SU-DHL-6 (cell line): ENCODE measurements around the gene NCKAP1.

Experiments
- H2AFZ ChIP-seq: fragments of 200-600 bp; sonication (generic); 2 replicates; pipeline ENCODE4 v1.6.1; 2014; ENCODE audit warnings: low read depth, mild to moderate bottlenecking, moderate library complexity, mixed read lengths, antibody characterized with exemption, low read length; ENCODE audit not compliant: severe bottlenecking
- H3F3A ChIP-seq: fragments of 200-600 bp; shearing (Covaris generic); 2 replicates; pipeline ENCODE4 v1.6.0; 2016; ENCODE audit warnings: antibody characterized with exemption, mild to moderate bottlenecking; ENCODE audit not compliant: insufficient read depth
- H3K27ac ChIP-seq: fragments of 200-600 bp; sonication (generic); 2 replicates; pipeline ENCODE4 v1.5.1; 2016; ENCODE audit warnings: low read depth, mild to moderate bottlenecking, low read length, moderate library complexity, mixed read lengths
- H3K27me3 ChIP-seq: fragments of 200-600 bp; sonication (generic), shearing (Covaris generic); 2 replicates; pipeline ENCODE4 v1.6.0; 2014; ENCODE audit warnings: mild to moderate bottlenecking, low read length
- H3K36me3 ChIP-seq: fragments of 200-600 bp; sonication (generic); 2 replicates; pipeline ENCODE4 v1.6.1; 2014; ENCODE audit warnings: mild to moderate bottlenecking, low read length, mixed read lengths
- H3K4me2 ChIP-seq: fragments of 300-600, 200-600 bp; shearing (Covaris generic), sonication (generic); 2 replicates; pipeline ENCODE4 v1.6.0; 2014; ENCODE audit warnings: low read length, low read depth, mild to moderate bottlenecking; ENCODE audit not compliant: poor library complexity, severe bottlenecking
- H3K4me3 ChIP-seq: fragments of 200-600 bp; sonication (generic); 2 replicates; pipeline ENCODE4 v1.5.1; 2014; ENCODE audit warnings: antibody characterized with exemption, low read length, mild to moderate bottlenecking, mixed read lengths; ENCODE audit not compliant: insufficient read depth, poor library complexity, severe bottlenecking
- H3K79me2 ChIP-seq: fragments of 200-600 bp; sonication (generic); 2 replicates; pipeline ENCODE4 v1.6.1; 2014; ENCODE audit warnings: mild to moderate bottlenecking, low read length, moderate library complexity; ENCODE audit not compliant: insufficient read depth
- H3K9ac ChIP-seq: fragments of 200-600 bp; sonication (generic); 2 replicates; pipeline ENCODE4 v1.7.0; 2014; ENCODE audit warnings: mild to moderate bottlenecking, low read length
- H3K9me2 ChIP-seq: fragments of 200-600 bp; sonication (generic); replicated peaks from 2 replicates; pipeline ENCODE4 v1.6.1; 2014; ENCODE audit warnings: low read length; ENCODE audit not compliant: insufficient read depth
- H3K9me3 ChIP-seq: fragments of 200-600 bp; sonication (generic); 2 replicates; pipeline ENCODE4 v1.6.1; 2014; ENCODE audit warnings: low read length, mixed read lengths; ENCODE audit not compliant: insufficient read depth
- H4K20me1 ChIP-seq: fragments of 200-600 bp; sonication (generic); 2 replicates; pipeline ENCODE4 v1.6.1; 2014; ENCODE audit warnings: low read depth, mild to moderate bottlenecking, antibody characterized with exemption, low read length, moderate library complexity, mixed read lengths
- EZH2phosphoT487 ChIP-seq: fragments of 200-600 bp; sonication (generic), shearing (Covaris generic); conservative IDR thresholded peaks from 2 replicates; pipeline ENCODE4 v1.6.1; 2018; ENCODE audit warnings: mild to moderate bottlenecking, antibody characterized with exemption, low read length, moderate library complexity, mixed read lengths
- TF ChIP-seq, protein P1 (sequence below): fragments of 200-600 bp; sonication (generic); IDR thresholded peaks from one replicate; pipeline ENCODE4 v1.5.1; 2017; ENCODE audit warnings: antibody characterized with exemption, mild to moderate bottlenecking, low read length, moderate library complexity; ENCODE audit not compliant: insufficient read depth, poor library complexity, severe bottlenecking

The NCKAP1 gene

DNA sequence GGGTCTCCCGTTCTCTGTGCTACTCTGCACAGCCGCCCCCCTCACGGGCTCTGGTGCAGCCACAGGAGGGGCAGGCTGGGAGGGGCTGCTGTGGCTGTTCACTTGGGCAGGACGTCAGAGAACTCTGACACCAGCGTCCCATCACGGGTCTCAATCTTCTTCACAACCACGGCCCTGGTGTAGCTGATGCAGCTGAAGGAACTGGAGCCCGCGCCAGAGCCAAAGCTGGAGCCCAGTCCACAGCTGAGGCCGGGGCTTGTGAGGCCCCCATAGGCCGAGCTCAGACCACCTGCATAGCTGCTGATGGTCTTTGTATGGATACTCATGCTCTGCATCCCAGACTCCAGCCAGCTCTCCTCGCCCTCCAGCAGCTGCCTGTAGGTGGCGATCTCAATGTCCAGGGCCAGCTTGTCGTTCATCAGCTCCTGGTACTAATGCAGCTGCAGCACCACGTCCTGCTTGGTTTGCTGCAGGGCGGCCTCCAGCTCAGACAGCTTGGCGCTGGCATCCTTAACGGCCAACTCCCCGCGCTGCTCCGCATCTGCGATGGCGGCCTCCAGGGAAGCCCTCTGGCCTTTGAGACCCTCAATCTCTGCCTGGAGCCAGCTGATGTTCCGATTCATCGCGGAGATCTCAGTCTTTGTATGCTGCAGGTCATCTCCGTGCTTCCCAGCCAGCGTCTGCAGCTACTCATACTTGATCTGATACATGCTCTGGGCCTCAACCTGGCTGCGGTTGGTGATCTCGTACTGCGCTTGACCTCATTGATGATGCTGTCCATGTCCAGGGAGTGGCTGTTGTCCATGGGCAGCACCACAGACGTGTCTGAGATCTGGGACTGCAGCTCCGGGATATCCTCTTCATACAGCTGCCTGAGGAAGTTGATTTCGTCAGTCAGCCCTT lies 32.9 kb upstream of the NCKAP1 start:
- no peak overlapping the region for H3K4me3 ChIP-seq

DNA sequence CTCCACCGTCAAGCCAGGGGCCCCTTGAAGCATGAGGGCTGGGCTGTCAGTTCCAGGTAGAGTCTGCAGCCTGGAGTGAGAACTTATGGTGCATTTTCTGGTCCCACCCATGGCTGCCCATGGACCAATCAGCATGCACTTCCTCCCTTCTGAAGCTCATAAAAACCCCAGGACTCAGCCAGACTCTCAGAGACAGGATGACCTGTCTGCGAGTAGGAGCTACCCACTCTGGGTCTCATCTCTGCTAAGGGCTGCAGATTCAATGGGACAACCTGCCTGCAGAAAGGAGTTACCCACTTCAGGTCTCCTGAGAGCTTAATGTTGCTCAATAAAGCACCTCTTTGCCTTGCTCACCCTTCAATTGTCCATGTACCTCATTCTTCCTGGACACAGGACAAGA lies 30.9 kb upstream of the NCKAP1 start:
- Histone ChIP-seq H3K79me2 (no peaks in the 10 kb centered on the region), H3F3A (no peaks in the 10 kb centered on the region), H3K9ac (no peak overlapping the region), H3K9me2 (no peaks in the 10 kb centered on the region), H3K36me3 (no peaks in the 10 kb centered on the region), H3K27ac (no peak overlapping the region), H3K4me2 (no peak overlapping the region), H2AFZ (no peak overlapping the region), H3K4me3 (no peak overlapping the region), H4K20me1 (no peaks in the 10 kb centered on the region), H3K27me3 (no peaks in the 10 kb centered on the region), H3K9me3 (peaks cover 11% of the 10 kb centered on the region; the same call in 1 of the 2 replicates)
- TF ChIP-seq EZH2phosphoT487: no peak
- TF ChIP-seq, protein P1, sequence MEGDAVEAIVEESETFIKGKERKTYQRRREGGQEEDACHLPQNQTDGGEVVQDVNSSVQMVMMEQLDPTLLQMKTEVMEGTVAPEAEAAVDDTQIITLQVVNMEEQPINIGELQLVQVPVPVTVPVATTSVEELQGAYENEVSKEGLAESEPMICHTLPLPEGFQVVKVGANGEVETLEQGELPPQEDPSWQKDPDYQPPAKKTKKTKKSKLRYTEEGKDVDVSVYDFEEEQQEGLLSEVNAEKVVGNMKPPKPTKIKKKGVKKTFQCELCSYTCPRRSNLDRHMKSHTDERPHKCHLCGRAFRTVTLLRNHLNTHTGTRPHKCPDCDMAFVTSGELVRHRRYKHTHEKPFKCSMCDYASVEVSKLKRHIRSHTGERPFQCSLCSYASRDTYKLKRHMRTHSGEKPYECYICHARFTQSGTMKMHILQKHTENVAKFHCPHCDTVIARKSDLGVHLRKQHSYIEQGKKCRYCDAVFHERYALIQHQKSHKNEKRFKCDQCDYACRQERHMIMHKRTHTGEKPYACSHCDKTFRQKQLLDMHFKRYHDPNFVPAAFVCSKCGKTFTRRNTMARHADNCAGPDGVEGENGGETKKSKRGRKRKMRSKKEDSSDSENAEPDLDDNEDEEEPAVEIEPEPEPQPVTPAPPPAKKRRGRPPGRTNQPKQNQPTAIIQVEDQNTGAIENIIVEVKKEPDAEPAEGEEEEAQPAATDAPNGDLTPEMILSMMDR: no peak

More for the DNA sequence above, 32.9 kb upstream of the NCKAP1 start:
- Histone ChIP-seq H3K27me3 (no peaks in the 10 kb centered on the region), H3K4me2 (no peak overlapping the region), H4K20me1 (no peaks in the 10 kb centered on the region), H3K79me2 (no peaks in the 10 kb centered on the region), H3K9ac (no peak overlapping the region), H3K9me3 (peaks cover 11% of the 10 kb centered on the region; the same call in 1 of the 2 replicates), H3K36me3 (no peaks in the 10 kb centered on the region), H2AFZ (no peak overlapping the region), H3K9me2 (no peaks in the 10 kb centered on the region), H3F3A (no peaks in the 10 kb centered on the region), H3K27ac (no peak overlapping the region)
- TF ChIP-seq, protein P1: no peak
- TF ChIP-seq EZH2phosphoT487: no peak

DNA sequence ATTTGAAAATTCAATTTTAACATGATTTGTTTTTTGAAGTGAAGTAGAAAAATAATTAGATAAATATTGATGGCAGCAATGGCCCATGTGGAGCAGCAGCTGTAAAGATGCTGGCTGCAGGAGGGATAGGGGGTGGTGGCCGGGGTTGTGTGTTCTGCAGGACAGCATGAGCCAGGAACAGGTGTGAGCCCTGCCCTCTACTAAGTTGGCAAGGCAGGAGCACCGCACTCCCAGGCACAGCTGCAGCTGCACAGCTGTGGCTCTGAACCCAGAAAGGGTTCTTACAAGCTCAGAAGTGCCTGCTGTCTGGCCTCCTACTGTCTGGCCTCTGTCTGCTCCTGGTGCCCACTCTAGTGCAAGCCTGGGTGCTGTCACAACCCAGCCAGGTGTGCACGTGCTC lies 30.3 kb upstream of the NCKAP1 start:
- H3K9me3 ChIP-seq: peaks cover 11% of the 10 kb centered on the region; the same call in 1 of the 2 replicates
- no peak overlapping the region for H3K4me2 ChIP-seq
- no peaks in the 10 kb centered on the region for H3F3A ChIP-seq
- H3K4me3 ChIP-seq: no peak overlapping the region
- H3K9me2 ChIP-seq: no peaks in the 10 kb centered on the region
- H3K27ac ChIP-seq: no peak overlapping the region
- no peaks in the 10 kb centered on the region for H4K20me1 ChIP-seq
- no peaks in the 10 kb centered on the region for H3K79me2 ChIP-seq
- H3K27me3 ChIP-seq: no peaks in the 10 kb centered on the region
- H3K36me3 ChIP-seq: no peaks in the 10 kb centered on the region
- TF ChIP-seq, protein P1: no peak
- TF ChIP-seq EZH2phosphoT487: no peak
- H2AFZ ChIP-seq: no peak overlapping the region
- no peak overlapping the region for H3K9ac ChIP-seq
